Transverse colon (tissue), 4 donors: ENCODE results near the gene FAM170B. TPM values are rescaled to one million over a fixed set of nuclear protein-coding genes. Genes with fewer than 3 reads are reported as not detected.

ENCODE experiments used
- DNase-seq: peaks from one replicate; pipeline ENCODE4 v3.0.0-alpha.2; 2019
- H3K27ac ChIP-seq, 4 donors: fragments of 200-600 bp; sonication (generic); 2 replicates each; pipeline ENCODE4 v1.5.1; 2016 to 2018; ENCODE audit warnings: inconsistent platforms in 4 of 4
- H3K27me3 ChIP-seq: fragments of 200-600 bp; sonication (generic); 2 replicates; pipeline ENCODE4 v1.5.1; 2017; ENCODE audit warnings: inconsistent platforms
- H3K36me3 ChIP-seq, 4 donors: fragments of 200-600 bp; sonication (generic); 2 replicates each; pipeline ENCODE4 v1.5.1; 2017 to 2019; ENCODE audit warnings: inconsistent platforms in 4 of 4
- H3K4me1 ChIP-seq, 4 donors: fragments of 200-600 bp; sonication (generic); 2 replicates each; pipeline ENCODE4 v1.5.1; 2017 to 2020; ENCODE audit warnings: inconsistent platforms in 4 of 4
- H3K4me3 ChIP-seq, 4 donors: fragments of 200-600 bp; sonication (generic); 1 replicate in 1 of 4; 2 replicates in 3 of 4; pipeline versions ENCODE4 v1.5.1 to v1.6.1; 2017 to 2019; ENCODE audit warnings: inconsistent platforms in 4 of 4
- H3K9me3 ChIP-seq, 2 donors: fragments of 200-600 bp; sonication (generic); 2 replicates each; pipeline ENCODE4 v1.5.1; 2017 to 2019; ENCODE audit warnings: inconsistent platforms in 2 of 2
- CTCF ChIP-seq, 5 experiments: fragments of 200-600 bp in 3 of 5; fragments of 450-650 bp in 2 of 5; sonication (generic) in 3 of 5; IDR thresholded peaks; 1 replicate in 2 of 5; 2 replicates in 3 of 5; pipeline ENCODE4 v1.5.1; 2016 to 2017; ENCODE audit warnings: antibody characterized with exemption in 5 of 5, inconsistent platforms in 3 of 5, mild to moderate bottlenecking in 2 of 5, moderate library complexity in 1 of 5
- EP300 ChIP-seq: sonication (generic); formaldehyde crosslinking; IDR thresholded peaks from one replicate; pipeline ENCODE4 v1.6.1; 2017; ENCODE audit warnings: antibody characterized with exemption, low read depth
- POLR2A ChIP-seq: fragments of 450-650 bp; IDR thresholded peaks from one replicate; pipeline ENCODE4 v1.6.1; 2016; ENCODE audit warnings: antibody characterized with exemption, mild to moderate bottlenecking, moderate library complexity
- POLR2AphosphoS5 ChIP-seq, 3 donors: sonication (generic); formaldehyde crosslinking; IDR thresholded peaks; one replicate each; pipeline ENCODE4 v1.6.1; 2016; ENCODE audit warnings: antibody characterized with exemption in 3 of 3
- WGBS, 2 donors: methylation state at CpG; one replicate each; pipeline ENCODE4 v1.1.5; 2018; ENCODE audit warnings: low coverage in 1 of 2; 5-methylcytosine and 5-hydroxymethylcytosine counted together
- in situ Hi-C, 4 donors: fragments of 200-750 bp; cut with MboI; loops; one replicate each; pipeline versions ENCODE4 v1.15.0 to v1.15.1; 2017; ENCODE audit warnings: low sequenced_read_pairs in 3 of 4, low pct_ligation_motif_present in 1 of 4, low pct_unique_long_range_greater_than_20kb in 1 of 4
- intact Hi-C: fragments of 100-400 bp; cut with DNase I; formaldehyde crosslinking; loops from one replicate; pipeline ENCODE4 v1.15.1; 2023; ENCODE audit warnings: low total_unique reads
- total RNA-seq, 4 donors: library from RNA; depleted of rRNA; stranded (reverse); fragments of >200 nt; gene quantifications; one replicate each; pipeline ENCODE4 v1.1.0, GENCODE V29; 2016

Gene FAM170B
- total RNA-seq, 4 donors from 2014 or later = not detected

GRCh38 chr10:49089152-49089551 is 44.7 kb downstream of the FAM170B start:
- H3K36me3 ChIP-seq = no peaks in the 10 kb centered on the region
- H3K4me1 ChIP-seq = peaks cover 0 to 8% (median 3%) of the 10 kb centered on the region in 4 donors
- H3K27me3 ChIP-seq = no peaks in the 10 kb centered on the region
- TF ChIP-seq POLR2AphosphoS5 (IDR thresholded peaks at IDR 0.05) (no peak), CTCF (IDR thresholded peaks at IDR 0.05) (no peak), EP300 (no peak), POLR2A (no peak)
- peaks cover 0 to 6% of the 10 kb centered on the region in 2 donors for H3K9me3 ChIP-seq
- in situ Hi-C loops = no loop called here
- no peak overlapping the region for H3K27ac ChIP-seq
- DNase-seq = no peak
- intact Hi-C loops = no loop called here
- WGBS, 2 donors = 84 to 93% methylated on average over 2 of the region's 2 CpGs
- no peak overlapping the region for H3K4me3 ChIP-seq

GRCh38 chr10:49086889-49087288 is 46.9 kb downstream of the FAM170B start:
- TF ChIP-seq CTCF (IDR thresholded peaks at IDR 0.05) (no peak), POLR2A (no peak), EP300 (no peak), POLR2AphosphoS5 (IDR thresholded peaks at IDR 0.05) (no peak)
- H3K4me3 ChIP-seq = no peak overlapping the region
- intact Hi-C loops = no loop called here
- in situ Hi-C loops = no loop called here
- WGBS, 2 donors = 86 to 89% methylated on average over 3 of the region's 3 CpGs
- peaks cover 0 to 6% of the 10 kb centered on the region in 2 donors for H3K9me3 ChIP-seq
- no peak for DNase-seq
- no peaks in the 10 kb centered on the region for H3K27me3 ChIP-seq
- no peak overlapping the region for H3K27ac ChIP-seq
- H3K4me1 ChIP-seq = peaks cover 0 to 14% (median 7%) of the 10 kb centered on the region in 4 donors
- H3K36me3 ChIP-seq = no peaks in the 10 kb centered on the region

DNA sequence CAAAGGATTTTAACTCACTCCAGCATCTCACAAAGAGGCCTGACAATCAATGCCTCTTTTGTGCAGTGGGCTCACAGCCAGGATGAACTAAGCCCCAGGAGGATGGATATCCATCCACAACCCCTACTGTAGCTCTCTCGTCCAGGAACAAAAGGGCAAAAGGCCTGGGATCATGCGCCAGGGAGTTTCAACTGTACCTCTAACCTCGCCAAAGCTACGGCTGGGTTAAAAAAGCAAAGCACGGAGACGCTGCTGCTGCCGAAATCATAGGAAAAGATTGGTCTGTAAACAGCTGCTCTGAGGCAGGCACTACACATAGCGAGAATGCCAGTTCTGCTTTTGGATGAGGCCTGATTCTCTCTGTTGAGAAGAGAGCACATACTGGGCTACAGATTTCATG is 50.6 kb downstream of the FAM170B start:
- Histone ChIP-seq H3K36me3 (no peaks in the 10 kb centered on the region), H3K27ac (peak overlapping the region in 2 of 4 donors; percentile 25 to 30), H3K4me1 (peaks cover 0 to 30% (median 4%) of the 10 kb centered on the region in 4 donors), H3K9me3 (peaks cover 0 to 6% of the 10 kb centered on the region in 2 donors), H3K27me3 (no peaks in the 10 kb centered on the region), H3K4me3 (no peak overlapping the region)
- TF ChIP-seq POLR2AphosphoS5 (IDR thresholded peaks at IDR 0.05) = peak in 1 of 3 donors; percentile 9
- no peak for TF ChIP-seq CTCF (IDR thresholded peaks at IDR 0.05)
- 60 to 83% methylated on average over 1 to 8 of the region's 8 CpGs for WGBS, 2 donors
- no peak for DNase-seq
- in situ Hi-C loops = no loop called here
- intact Hi-C loops = no loop called here

- intact Hi-C loops (no loop called here), in situ Hi-C loops (no loop called here)
- Histone ChIP-seq H3K4me3 (no peak overlapping the region), H3K9me3 (peaks cover 0 to 6% of the 10 kb centered on the region in 2 donors), H3K36me3 (no peaks in the 10 kb centered on the region), H3K4me1 (peaks cover 0 to 30% (median 4%) of the 10 kb centered on the region in 4 donors), H3K27ac (peak overlapping the region in 2 of 4 donors; percentile 25 to 30), H3K27me3 (no peaks in the 10 kb centered on the region)
- no peak for TF ChIP-seq POLR2A
- no peak for TF ChIP-seq EP300
- no peak for TF ChIP-seq POLR2AphosphoS5 (IDR thresholded peaks at IDR 0.05)
- DNase-seq = no peak
- 85 to 100% methylated on average over 1 to 2 of the region's 2 CpGs for WGBS, 2 donors
These were observed 51.1 kb downstream of the FAM170B start for GRCh38 chr10:49082766-49083165.
